Rectal smooth muscle tissue (tissue), 1 donor: ENCODE data around the gene ADH1B.

Source experiments
- H3K27ac ChIP-seq: one replicate; pipeline ENCODE4 v1.7.0; 2013; ENCODE audit warnings: low read depth, low read length, inconsistent platforms
- H3K27me3 ChIP-seq: one replicate; pipeline ENCODE4 v1.7.0; 2013; ENCODE audit warnings: low read length; ENCODE audit not compliant: control insufficient read depth, insufficient read depth
- H3K36me3 ChIP-seq: one replicate; pipeline ENCODE4 v1.7.0; 2013; ENCODE audit warnings: low read length; ENCODE audit not compliant: control insufficient read depth, insufficient read depth
- H3K4me1 ChIP-seq: one replicate; pipeline ENCODE4 v1.7.0; 2013; ENCODE audit warnings: low read length; ENCODE audit not compliant: control insufficient read depth, insufficient read depth
- H3K4me3 ChIP-seq: one replicate; pipeline ENCODE4 v1.7.0; 2013; ENCODE audit warnings: low read length
- H3K9ac ChIP-seq: one replicate; pipeline ENCODE4 v1.7.0; 2013; ENCODE audit warnings: low read length

ADH1B gene

GRCh38 chr4:99275885-99276284, 45.3 kb downstream of the ADH1B start:
- H3K4me1 ChIP-seq: no peaks in the 10 kb centered on the region
- H3K27ac ChIP-seq: no peak overlapping the region

GRCh38 chr4:99275050-99275449, 46.2 kb downstream of the ADH1B start:
- H3K4me3 ChIP-seq: no peak overlapping the region
- H3K27ac ChIP-seq: no peak overlapping the region
- H3K4me1 ChIP-seq: no peaks in the 10 kb centered on the region
- no peaks in the 10 kb centered on the region for H3K27me3 ChIP-seq
- no peak overlapping the region for H3K9ac ChIP-seq
- H3K36me3 ChIP-seq: no peaks in the 10 kb centered on the region

More at GRCh38 chr4:99275885-99276284, 45.3 kb downstream of the ADH1B start:
- no peak overlapping the region for H3K4me3 ChIP-seq
- no peak overlapping the region for H3K9ac ChIP-seq
- H3K27me3 ChIP-seq: no peaks in the 10 kb centered on the region
- H3K36me3 ChIP-seq: no peaks in the 10 kb centered on the region

GRCh38 chr4:99273704-99274103, 47.5 kb downstream of the ADH1B start:
- no peaks in the 10 kb centered on the region for H3K36me3 ChIP-seq
- no peak overlapping the region for H3K27ac ChIP-seq

GRCh38 chr4:99264927-99265326, 56.3 kb downstream of the ADH1B start:
- no peak overlapping the region for H3K4me3 ChIP-seq
- no peaks in the 10 kb centered on the region for H3K27me3 ChIP-seq
- H3K27ac ChIP-seq: no peak overlapping the region

More at GRCh38 chr4:99273704-99274103, 47.5 kb downstream of the ADH1B start:
- H3K4me1 ChIP-seq: no peaks in the 10 kb centered on the region
- no peak overlapping the region for H3K9ac ChIP-seq
- H3K4me3 ChIP-seq: no peak overlapping the region
- no peaks in the 10 kb centered on the region for H3K27me3 ChIP-seq

More at GRCh38 chr4:99264927-99265326, 56.3 kb downstream of the ADH1B start:
- no peak overlapping the region for H3K9ac ChIP-seq
- no peaks in the 10 kb centered on the region for H3K36me3 ChIP-seq
- H3K4me1 ChIP-seq: no peaks in the 10 kb centered on the region
